Keratinocyte (primary cell): ENCODE data around the gene TBR1. TPM values are rescaled to one million over a fixed set of nuclear protein-coding genes. Genes with fewer than 3 reads are reported as not detected.

ENCODE experiments used
- DNase-seq: peaks from one replicate; pipeline ENCODE4 v3.0.0-alpha.2; 2011; ENCODE audit warnings: low read depth, missing footprints, low spot score
- FAIRE-seq: peaks from 2 replicates; lab custom pipeline; 2011; peaks lifted over from hg19 to GRCh38; lab: Jason Lieb, UNC
- H2AFZ ChIP-seq: 2 replicates; pipeline ENCODE4 v1.6.0; 2012; ENCODE audit warnings: low read length, control low read depth, inconsistent platforms; ENCODE audit not compliant: control insufficient read depth
- H3K27ac ChIP-seq: 2 replicates; pipeline ENCODE4 v1.5.1; 2011; ENCODE audit warnings: low read length; ENCODE audit not compliant: control insufficient read depth, insufficient read depth
- H3K27me3 ChIP-seq: 3 replicates; pipeline ENCODE4 v1.6.0; 2011; ENCODE audit warnings: low read length; ENCODE audit not compliant: control insufficient read depth, insufficient read depth; ENCODE audit errors: extremely low read depth
- H3K36me3 ChIP-seq, 2 experiments: 2 replicates in 1 of 2; 3 replicates in 1 of 2; pipeline ENCODE4 v1.5.1; 2011; ENCODE audit warnings: low read length in 2 of 2, mild to moderate bottlenecking in 1 of 2; ENCODE audit not compliant: control insufficient read depth in 2 of 2, insufficient read depth in 2 of 2; ENCODE audit errors: extremely low read depth in 1 of 2
- H3K4me1 ChIP-seq: 3 replicates; pipeline ENCODE4 v1.5.1; 2011; ENCODE audit warnings: low read length; ENCODE audit not compliant: control insufficient read depth, insufficient read depth; ENCODE audit errors: extremely low read depth
- H3K4me2 ChIP-seq: 3 replicates; pipeline ENCODE4 v1.6.0; 2011; ENCODE audit warnings: low read depth, low read length; ENCODE audit not compliant: control insufficient read depth, insufficient read depth; ENCODE audit errors: extremely low read depth
- H3K4me3 ChIP-seq, 3 experiments: fragments of 200-600 bp in 1 of 3; sonication (generic) in 1 of 3; 2 replicates in 2 of 3; 3 replicates in 1 of 3; pipeline ENCODE4 v1.5.1; 2011 to 2016; ENCODE audit warnings: low read length in 3 of 3, mild to moderate bottlenecking in 3 of 3, control low read depth in 2 of 3, inconsistent platforms in 1 of 3, low read depth in 1 of 3, mixed read lengths in 1 of 3, mixed run types in 1 of 3, moderate library complexity in 1 of 3; ENCODE audit not compliant: control insufficient read depth in 2 of 3, insufficient read depth in 2 of 3; ENCODE audit errors: extremely low read depth in 1 of 3
- H3K79me2 ChIP-seq: 2 replicates; pipeline ENCODE4 v1.6.0; 2012; ENCODE audit warnings: low read length; ENCODE audit not compliant: control insufficient read depth, insufficient read depth
- H3K9ac ChIP-seq: 3 replicates; pipeline ENCODE4 v1.6.0; 2011; ENCODE audit warnings: low read length; ENCODE audit not compliant: control insufficient read depth, insufficient read depth; ENCODE audit errors: extremely low read depth
- H3K9me1 ChIP-seq: 3 replicates; pipeline ENCODE4 v1.6.0; 2011; ENCODE audit warnings: low read length; ENCODE audit not compliant: control insufficient read depth, insufficient read depth; ENCODE audit errors: extremely low read depth
- H3K9me3 ChIP-seq: 2 replicates; pipeline ENCODE4 v1.5.1; 2012; ENCODE audit warnings: low read depth, low read length; ENCODE audit not compliant: control insufficient read depth
- H4K20me1 ChIP-seq: 3 replicates; pipeline ENCODE4 v1.6.0; 2011; ENCODE audit warnings: low read length; ENCODE audit not compliant: control insufficient read depth, insufficient read depth; ENCODE audit errors: extremely low read depth
- EZH2 ChIP-seq: IDR thresholded peaks from one replicate; pipeline ENCODE4 v1.6.1; 2012; ENCODE audit warnings: inconsistent platforms, mild to moderate bottlenecking, low read length, moderate library complexity
- dilution Hi-C: fragments of 300-500 bp; cut with MboI; formaldehyde crosslinking; loops from one replicate; pipeline ENCODE4 v1.7.0; 2020; ENCODE audit warnings: low sequenced_read_pairs; ENCODE audit not compliant: extremely low pct_ligation_motif_present
- polyA plus RNA-seq, 5 experiments: library from polyadenylated mRNA; depleted of rRNA in 3 of 5; stranded (reverse) in 3 of 5; stranded (forward) in 1 of 5; unstranded in 1 of 5; fragments of >200 nt; gene quantifications; 1 replicate in 1 of 5; 2 replicates in 3 of 5; 3 replicates in 1 of 5; pipeline versions ENCODE4 v1.2.1 to v1.2.3, GENCODE V29; 2011 to 2012; ENCODE audit warnings: missing spikeins in 2 of 5, low read depth in 1 of 5, low replicate concordance in 1 of 5
- TF ChIP-seq, protein P1 (sequence below), 3 experiments: IDR thresholded peaks in 1 of 3; conservative IDR thresholded peaks in 1 of 3; optimal IDR thresholded peaks in 1 of 3; 2 replicates in 2 of 3; 3 replicates in 1 of 3; pipeline versions ENCODE3 to v1.5.1; 2011; ENCODE audit warnings: low read length in 3 of 3, mild to moderate bottlenecking in 3 of 3, moderate library complexity in 2 of 3, control low read depth in 1 of 3, inconsistent platforms in 1 of 3; ENCODE audit not compliant: insufficient read depth in 2 of 3; ENCODE audit errors: extremely low read depth in 1 of 3

Gene TBR1
- polyA plus RNA-seq, 1 donor (not counting 4 experiments of a cell fraction or from before 2014, with no cell fraction given), result 0.03 TPM

DNA sequence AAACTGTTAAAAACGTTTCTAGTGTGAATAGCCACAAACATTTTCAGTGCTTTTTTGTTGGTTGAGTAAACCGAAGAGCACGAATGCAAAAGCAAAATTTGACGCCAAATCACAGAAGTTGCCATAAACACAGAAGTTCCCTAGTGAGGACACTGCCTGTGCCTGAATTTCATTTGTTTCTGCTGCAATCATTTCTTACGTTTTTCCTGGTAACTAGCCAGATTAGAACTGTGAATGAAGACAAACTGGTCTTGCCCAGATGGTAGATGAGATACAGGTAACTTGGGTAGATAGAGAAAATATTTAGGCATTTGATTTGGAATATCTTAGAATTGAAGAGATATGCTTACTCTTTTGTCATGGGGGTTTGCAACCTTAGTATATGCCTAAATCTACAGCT is 9.8 kb upstream of the TBR1 start:
- DNase-seq (no peak), FAIRE-seq (peak; percentile 52)
- no peak for TF ChIP-seq EZH2
- TF ChIP-seq, protein P1, sequence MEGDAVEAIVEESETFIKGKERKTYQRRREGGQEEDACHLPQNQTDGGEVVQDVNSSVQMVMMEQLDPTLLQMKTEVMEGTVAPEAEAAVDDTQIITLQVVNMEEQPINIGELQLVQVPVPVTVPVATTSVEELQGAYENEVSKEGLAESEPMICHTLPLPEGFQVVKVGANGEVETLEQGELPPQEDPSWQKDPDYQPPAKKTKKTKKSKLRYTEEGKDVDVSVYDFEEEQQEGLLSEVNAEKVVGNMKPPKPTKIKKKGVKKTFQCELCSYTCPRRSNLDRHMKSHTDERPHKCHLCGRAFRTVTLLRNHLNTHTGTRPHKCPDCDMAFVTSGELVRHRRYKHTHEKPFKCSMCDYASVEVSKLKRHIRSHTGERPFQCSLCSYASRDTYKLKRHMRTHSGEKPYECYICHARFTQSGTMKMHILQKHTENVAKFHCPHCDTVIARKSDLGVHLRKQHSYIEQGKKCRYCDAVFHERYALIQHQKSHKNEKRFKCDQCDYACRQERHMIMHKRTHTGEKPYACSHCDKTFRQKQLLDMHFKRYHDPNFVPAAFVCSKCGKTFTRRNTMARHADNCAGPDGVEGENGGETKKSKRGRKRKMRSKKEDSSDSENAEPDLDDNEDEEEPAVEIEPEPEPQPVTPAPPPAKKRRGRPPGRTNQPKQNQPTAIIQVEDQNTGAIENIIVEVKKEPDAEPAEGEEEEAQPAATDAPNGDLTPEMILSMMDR (optimal IDR thresholded peaks at IDR 0.05 in 1 of 3, IDR thresholded peaks at IDR 0.05 in 1 of 3, conservative IDR thresholded peaks at IDR 0.05 in 1 of 3; ENCODE audit: extremely low read depth in 1 of 3, insufficient read depth in 2 of 3, low read length in 3 of 3), result no peak
- dilution Hi-C loops, result no loop called here
- no peak overlapping the region for H3K4me2 ChIP-seq
- peaks cover 3 to 4% of the 10 kb centered on the region in 2 experiments for H3K36me3 ChIP-seq
- no peak overlapping the region for H3K27ac ChIP-seq
- H3K9ac ChIP-seq, result no peak overlapping the region
- H3K4me3 ChIP-seq, result no peak overlapping the region
- no peaks in the 10 kb centered on the region for H3K9me1 ChIP-seq
- H3K27me3 ChIP-seq, result no peaks in the 10 kb centered on the region
- H4K20me1 ChIP-seq, result no peaks in the 10 kb centered on the region
- no peaks in the 10 kb centered on the region for H3K79me2 ChIP-seq
- H3K9me3 ChIP-seq, result no peaks in the 10 kb centered on the region
- H3K4me1 ChIP-seq, result no peaks in the 10 kb centered on the region
- no peak overlapping the region for H2AFZ ChIP-seq

DNA sequence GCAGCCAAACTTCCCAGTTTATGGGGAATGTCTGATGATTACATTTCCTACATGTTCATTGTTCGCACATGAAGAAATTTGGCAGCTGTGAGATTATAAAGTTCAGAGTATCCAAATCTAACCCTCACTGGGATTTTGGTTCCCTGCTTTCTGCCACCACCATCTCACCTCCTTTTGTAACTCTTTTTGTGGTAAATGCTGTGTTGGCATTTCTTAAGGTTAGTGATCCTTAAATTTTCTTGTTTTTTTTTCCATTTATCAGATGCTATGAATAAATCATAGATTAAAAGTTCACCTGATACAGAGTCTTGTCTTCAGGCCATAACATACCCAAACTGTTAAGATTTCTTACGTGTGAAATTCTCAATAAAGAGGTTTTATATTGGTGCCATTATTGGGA is 8.5 kb upstream of the TBR1 start:
- Histone ChIP-seq H4K20me1 (no peaks in the 10 kb centered on the region), H3K4me3 (no peak overlapping the region), H3K4me1 (no peaks in the 10 kb centered on the region), H2AFZ (no peak overlapping the region), H3K79me2 (no peaks in the 10 kb centered on the region), H3K4me2 (no peak overlapping the region), H3K9me1 (no peaks in the 10 kb centered on the region), H3K27me3 (no peaks in the 10 kb centered on the region), H3K9ac (no peak overlapping the region), H3K9me3 (no peaks in the 10 kb centered on the region), H3K27ac (no peak overlapping the region), H3K36me3 (peaks cover 2 to 3% of the 10 kb centered on the region in 2 experiments)
- FAIRE-seq (no peak), DNase-seq (no peak)
- no peak for TF ChIP-seq EZH2
- TF ChIP-seq, protein P1 (optimal IDR thresholded peaks at IDR 0.05 in 1 of 3, IDR thresholded peaks at IDR 0.05 in 1 of 3, conservative IDR thresholded peaks at IDR 0.05 in 1 of 3; ENCODE audit: extremely low read depth in 1 of 3, insufficient read depth in 2 of 3, low read length in 3 of 3), result no peak
- dilution Hi-C loops, result no loop called here
